SK-N-SH (cell line): Measurements from ENCODE around the gene MAD1L1. TPM values are rescaled to one million over a fixed set of nuclear protein-coding genes. Genes with fewer than 3 reads are reported as not detected.
A peak's percentile ranks its signal among the peaks of the same experiment; 100 is the strongest.

Experiments used
- CTCF ChIA-PET: fragments of 300-600, 350-600 bp; formaldehyde crosslinking; extraction: SDS; loops from one replicate; lab custom pipeline; 2021; lab: Yijun Ruan, JAX
- POLR2A ChIA-PET: fragments of 350-600 bp; sonication (Branson Sonifier 250); formaldehyde crosslinking; extraction: SDS; loops from one replicate; lab custom pipeline; 2020; ENCODE audit warnings: antibody characterized with exemption, inconsistent platforms; lab: Yijun Ruan, JAX
- DNase-seq: peaks from one replicate; pipeline ENCODE4 v3.0.0; 2012
- H2AFZ ChIP-seq: fragments of 200-600 bp; sonication (generic); 2 replicates; pipeline ENCODE4 v1.8.1; 2016; ENCODE audit warnings: antibody characterized with exemption, mild to moderate bottlenecking, low read depth
- H3F3A ChIP-seq: fragments of 200-600 bp; sonication (generic); replicated peaks from 2 replicates; pipeline ENCODE3; 2016; ENCODE audit warnings: antibody characterized with exemption, mild to moderate bottlenecking; ENCODE audit not compliant: insufficient read depth
- H3K27ac ChIP-seq, 2 experiments: fragments of 200-500 bp in 1 of 2; fragments of 200-600 bp in 1 of 2; sonication (Bioruptor generic) in 1 of 2; sonication (generic), shearing (Covaris generic) in 1 of 2; 2 replicates each; pipeline versions ENCODE4 v1.5.1 to v1.6.1; 2014 to 2016; ENCODE audit warnings: low read depth in 2 of 2, inconsistent platforms in 1 of 2, low read length in 1 of 2, mild to moderate bottlenecking in 1 of 2, mixed read lengths in 1 of 2
- H3K27me3 ChIP-seq: fragments of 200-600 bp; sonication (generic), shearing (Covaris generic); 2 replicates; pipeline ENCODE4 v1.6.1; 2016; ENCODE audit warnings: mixed run types; ENCODE audit not compliant: insufficient read depth
- H3K36me3 ChIP-seq, 2 experiments: fragments of 200-500 bp in 1 of 2; fragments of 200-600 bp in 1 of 2; sonication (Bioruptor generic) in 1 of 2; sonication (generic) in 1 of 2; replicated peaks in 1 of 2; 2 replicates each; pipeline versions ENCODE3 to v1.5.1; 2014 to 2016; ENCODE audit warnings: low read length in 1 of 2, mild to moderate bottlenecking in 1 of 2; ENCODE audit not compliant: insufficient read depth in 2 of 2, control insufficient read depth in 1 of 2
- H3K4me1 ChIP-seq, 2 experiments: fragments of 200-500 bp in 1 of 2; fragments of 200-600 bp in 1 of 2; sonication (Bioruptor generic) in 1 of 2; sonication (generic), shearing (Covaris generic) in 1 of 2; 2 replicates each; pipeline versions ENCODE4 v1.5.1 to v1.6.1; 2014 to 2016; ENCODE audit warnings: low read depth in 1 of 2, low read length in 1 of 2, mixed run types in 1 of 2; ENCODE audit not compliant: insufficient read depth in 2 of 2, control insufficient read depth in 1 of 2
- H3K4me2 ChIP-seq: fragments of 200-600 bp; sonication (generic), shearing (Covaris generic); 2 replicates; pipeline ENCODE4 v1.6.1; 2017; ENCODE audit warnings: mixed run types
- H3K4me3 ChIP-seq, 2 experiments: fragments of 200-500 bp in 1 of 2; fragments of 200-600 bp in 1 of 2; sonication (Bioruptor generic) in 1 of 2; sonication (generic), shearing (Covaris generic) in 1 of 2; 2 replicates each; pipeline versions ENCODE4 v1.5.1 to v1.8.1; 2014 to 2016; ENCODE audit warnings: low read depth in 2 of 2, inconsistent platforms in 1 of 2, low read length in 1 of 2, mild to moderate bottlenecking in 1 of 2, mixed read lengths in 1 of 2, moderate library complexity in 1 of 2
- H3K79me2 ChIP-seq: fragments of 200-600 bp; sonication (generic); 2 replicates; pipeline ENCODE4 v1.8.1; 2017; ENCODE audit warnings: mild to moderate bottlenecking; ENCODE audit not compliant: insufficient read depth
- H3K9ac ChIP-seq: fragments of 200-600 bp; sonication (generic); 2 replicates; pipeline ENCODE4 v1.6.1; 2017; ENCODE audit warnings: mixed run types
- H3K9me2 ChIP-seq: fragments of 200-600 bp; sonication (generic); 2 replicates; pipeline ENCODE4 v1.6.1; 2017; ENCODE audit warnings: mixed run types
- H3K9me3 ChIP-seq: fragments of 200-600 bp; sonication (generic); 2 replicates; pipeline ENCODE4 v1.6.1; 2017; ENCODE audit warnings: mixed run types, mild to moderate bottlenecking, moderate library complexity
- H4K20me1 ChIP-seq: fragments of 200-600 bp; sonication (generic); 2 replicates; pipeline ENCODE4 v1.6.1; 2017; ENCODE audit warnings: mild to moderate bottlenecking, mixed run types; ENCODE audit not compliant: insufficient read depth
- POLR2AphosphoS5 ChIP-seq: IDR thresholded peaks from 2 replicates; pipeline ENCODE4 v1.6.1; 2012; ENCODE audit warnings: low read depth, low read length
- WGBS: methylation state at CpG from one replicate; pipeline ENCODE4 v1.1.6; 2017; ENCODE audit warnings: low lambda C conversion rate; 5-methylcytosine and 5-hydroxymethylcytosine counted together
- polyA plus RNA-seq, 3 experiments: library from polyadenylated mRNA; depleted of rRNA; stranded (reverse); fragments of >200 nt; gene quantifications; 2 replicates each; pipeline ENCODE4 v1.2.3, GENCODE V29; 2012
- TF ChIP-seq, protein P1 (sequence below): IDR thresholded peaks from 2 replicates; pipeline ENCODE4; 2012
- TF ChIP-seq, protein P2 (sequence below): IDR thresholded peaks from 2 replicates; pipeline ENCODE4 v1.4.0; 2012; ENCODE audit warnings: low read depth

MAD1L1 gene
- polyA plus RNA-seq, 1 of the 3 experiments (the other 2 are of a cell fraction), result 46.2 TPM

- Histone ChIP-seq H4K20me1 (no peaks in the 10 kb centered on the region), H3K9ac (no peak overlapping the region), H3K4me1 (peaks cover 0 to 2% of the 10 kb centered on the region in 2 experiments; a peak in 1 of 4 replicates), H2AFZ (no peak overlapping the region), H3K27me3 (no peaks in the 10 kb centered on the region), H3K79me2 (no peaks in the 10 kb centered on the region; the same call in 1 of the 2 replicates), H3K27ac (no peak overlapping the region), H3K4me2 (no peak overlapping the region), H3F3A (peaks cover 4% of the 10 kb centered on the region), H3K9me3 (no peaks in the 10 kb centered on the region), H3K36me3 (peaks cover 0 to 20% of the 10 kb centered on the region in 2 experiments), H3K4me3 (no peak overlapping the region), H3K9me2 (no peaks in the 10 kb centered on the region)
- TF ChIP-seq, protein P1, sequence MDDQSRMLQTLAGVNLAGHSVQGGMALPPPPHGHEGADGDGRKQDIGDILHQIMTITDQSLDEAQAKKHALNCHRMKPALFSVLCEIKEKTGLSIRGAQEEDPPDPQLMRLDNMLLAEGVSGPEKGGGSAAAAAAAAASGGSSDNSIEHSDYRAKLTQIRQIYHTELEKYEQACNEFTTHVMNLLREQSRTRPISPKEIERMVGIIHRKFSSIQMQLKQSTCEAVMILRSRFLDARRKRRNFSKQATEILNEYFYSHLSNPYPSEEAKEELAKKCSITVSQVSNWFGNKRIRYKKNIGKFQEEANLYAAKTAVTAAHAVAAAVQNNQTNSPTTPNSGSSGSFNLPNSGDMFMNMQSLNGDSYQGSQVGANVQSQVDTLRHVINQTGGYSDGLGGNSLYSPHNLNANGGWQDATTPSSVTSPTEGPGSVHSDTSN, result no peak
- TF ChIP-seq, protein P2, sequence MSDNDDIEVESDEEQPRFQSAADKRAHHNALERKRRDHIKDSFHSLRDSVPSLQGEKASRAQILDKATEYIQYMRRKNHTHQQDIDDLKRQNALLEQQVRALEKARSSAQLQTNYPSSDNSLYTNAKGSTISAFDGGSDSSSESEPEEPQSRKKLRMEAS, result no peak
- 92% methylated on average over 32 of the region's 33 CpGs for WGBS
- POLR2A ChIA-PET, result interaction anchor here (0.6 kb wide), 1 partner anchor 87 kb away, joined by 3 read pairs; no protein-coding TSS in a partner anchor
- CTCF ChIA-PET, result interaction anchor here (1.1 to 2.9 kb wide), 3 partner anchors 10 to 93 kb away, joined by 3 to 16 read pairs (median 3); no protein-coding TSS in a partner anchor
- DNase-seq, result peak; percentile 33
Measured at GRCh38 chr7:2255145-2256139, 22.7 kb upstream of the MAD1L1 start.

GRCh38 chr7:2254429-2255144 is 21.8 kb upstream of the MAD1L1 start:
- Histone ChIP-seq H3K36me3 (peaks cover 0 to 20% of the 10 kb centered on the region in 2 experiments), H3K4me3 (no peak overlapping the region)

More at GRCh38 chr7:2254429-2255144, 21.8 kb upstream of the MAD1L1 start:
- H2AFZ ChIP-seq, result no peak overlapping the region
- 97% methylated on average over 29 of the region's 31 CpGs for WGBS
- H3K9ac ChIP-seq, result no peak overlapping the region
- H3F3A ChIP-seq, result peaks cover 10% of the 10 kb centered on the region
- ChIA-PET CTCF (interaction anchor here (1.1 to 2.9 kb wide), 2 partner anchors 9 to 93 kb away, joined by 3 to 16 read pairs; no protein-coding TSS in a partner anchor), POLR2A (interaction anchor here (0.6 kb wide), 2 partner anchors 11 to 83 kb away, joined by 3 to 4 read pairs; no protein-coding TSS in a partner anchor)
- no peaks in the 10 kb centered on the region; the same call in 1 of the 2 replicates for H3K79me2 ChIP-seq
- no peaks in the 10 kb centered on the region for H4K20me1 ChIP-seq
- H3K27ac ChIP-seq, result no peak overlapping the region
- TF ChIP-seq POLR2AphosphoS5, result no peak
- no peaks in the 10 kb centered on the region for H3K27me3 ChIP-seq
- peaks cover 2 to 4% of the 10 kb centered on the region in 2 experiments; a peak in 3 of 4 replicates for H3K4me1 ChIP-seq
- no peak overlapping the region for H3K4me2 ChIP-seq
- H3K9me3 ChIP-seq, result no peaks in the 10 kb centered on the region
- DNase-seq, result peak; percentile 41
- no peaks in the 10 kb centered on the region for H3K9me2 ChIP-seq
